ENCODE results near the gene COL15A1.

The COL15A1 gene

GRCh38 chr9:98972716-98973115 is 29.0 kb downstream of the COL15A1 start:
- DNase-seq (ENCODE audit: low spot score) = no peak

DNA sequence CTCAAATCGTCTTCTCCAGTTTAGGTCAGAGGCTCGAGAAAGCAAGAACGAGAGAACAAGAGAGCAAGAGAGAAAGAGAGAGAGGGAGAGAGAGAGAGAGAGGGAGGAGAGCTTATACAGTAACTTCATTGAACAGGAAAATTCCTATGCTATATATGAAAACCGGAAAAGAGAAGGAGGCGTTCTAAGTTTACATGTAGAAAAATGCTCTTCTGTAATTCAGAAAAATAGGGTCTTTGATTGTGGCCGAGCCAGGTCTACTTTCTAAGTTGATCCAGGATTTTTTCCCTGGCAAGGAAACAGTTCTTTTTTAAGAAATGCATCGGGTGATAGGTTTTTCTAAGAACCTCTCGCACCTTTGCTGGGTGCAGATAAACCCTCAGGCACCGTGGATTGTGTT is 29.5 kb downstream of the COL15A1 start:
- no peak for DNase-seq (ENCODE audit: low spot score)

- no peak for DNase-seq (ENCODE audit: low spot score)
Measured at GRCh38 chr9:98973576-98973975, 29.9 kb downstream of the COL15A1 start.

GRCh38 chr9:98974106-98974505 is 30.4 kb downstream of the COL15A1 start:
- no peak for DNase-seq (ENCODE audit: low spot score)

GRCh38 chr9:98974554-98974953 is 30.8 kb downstream of the COL15A1 start:
- DNase-seq (ENCODE audit: low spot score) = no peak

DNA sequence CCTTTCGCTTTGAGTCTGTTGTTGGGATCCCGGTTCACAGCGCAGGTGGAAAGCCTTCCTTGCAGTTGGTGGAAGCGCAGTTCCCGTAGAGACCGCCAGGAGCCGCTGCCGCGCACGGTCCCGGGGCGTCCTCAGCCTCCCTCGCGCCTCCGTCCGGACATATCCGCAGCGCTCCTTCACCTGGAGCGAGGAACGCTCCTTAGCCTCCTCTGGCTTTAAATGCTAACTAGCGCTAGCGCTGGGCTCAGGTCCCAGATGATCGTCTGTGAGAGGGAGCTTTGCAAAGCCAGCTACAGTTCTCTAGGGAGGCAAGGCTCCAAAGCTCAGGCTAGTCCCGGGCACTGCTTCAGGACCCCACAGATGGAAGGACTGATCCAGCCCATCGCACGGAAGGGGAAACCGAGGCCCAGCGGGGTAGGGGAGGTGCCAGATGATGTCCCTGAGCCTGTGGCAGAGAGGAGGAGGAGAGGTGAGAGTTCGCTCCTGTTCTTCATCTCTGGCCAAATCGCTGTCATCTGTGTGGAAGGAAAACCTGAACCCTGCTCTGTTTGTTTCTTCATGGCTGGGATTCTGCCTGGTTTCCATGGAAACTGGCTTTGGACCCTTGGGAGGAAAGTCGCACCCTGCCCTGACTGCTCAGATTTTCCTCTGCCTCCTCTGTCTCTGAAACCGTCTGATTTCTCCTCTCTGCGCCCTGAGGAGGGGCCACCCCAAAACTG is 31.4 kb downstream of the COL15A1 start:
- peak; percentile 74 for DNase-seq (ENCODE audit: low spot score)

DNA sequence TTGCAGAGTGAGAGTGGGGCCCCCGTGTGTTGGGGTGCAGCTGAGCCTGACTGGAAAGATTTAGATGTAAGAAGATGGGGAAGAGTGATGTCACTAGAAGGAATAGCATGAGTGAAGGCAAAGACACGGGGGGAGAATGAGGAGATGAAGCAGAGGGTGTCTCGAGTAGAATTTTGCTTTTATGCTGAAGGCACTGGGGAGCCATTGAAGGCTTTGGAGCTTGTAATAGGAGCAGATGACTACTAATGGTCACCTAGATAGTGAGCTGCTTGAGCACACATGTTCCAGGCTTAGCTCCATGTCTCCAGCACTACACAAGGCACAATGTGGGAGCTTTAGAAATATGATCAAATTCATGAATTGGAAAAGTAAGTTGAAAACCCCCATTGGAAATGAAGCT is 32.1 kb downstream of the COL15A1 start:
- DNase-seq (ENCODE audit: low spot score) = no peak

GRCh38 chr9:98977246-98977714 is 33.6 kb downstream of the COL15A1 start:
- no peak for DNase-seq (ENCODE audit: low spot score)

- DNase-seq (ENCODE audit: low spot score) = no peak
Measured at GRCh38 chr9:98977813-98978212, 34.1 kb downstream of the COL15A1 start.

DNA sequence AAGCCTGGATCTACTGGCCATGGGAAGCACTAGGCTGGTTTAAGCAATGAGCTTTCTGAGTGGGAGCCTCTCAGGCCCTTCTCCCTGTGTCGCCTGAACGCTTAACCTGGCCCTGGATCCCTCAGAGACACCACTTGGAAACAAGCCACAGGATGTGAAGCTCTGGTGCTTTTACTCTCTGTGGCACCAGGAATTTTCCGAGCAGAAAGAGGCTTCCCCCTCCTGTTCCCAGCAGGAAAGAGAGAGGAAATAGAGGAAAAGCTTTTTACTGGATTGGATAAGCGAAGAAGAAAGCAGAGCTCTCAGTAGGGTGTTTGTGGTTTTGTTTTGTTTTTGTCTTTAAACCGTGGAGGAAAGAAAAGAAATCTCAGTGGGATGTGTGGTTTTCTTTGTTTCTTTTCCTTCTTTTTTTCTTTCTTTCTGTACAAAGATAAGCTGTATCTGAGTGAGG is 34.5 kb downstream of the COL15A1 start:
- no peak for DNase-seq (ENCODE audit: low spot score)

DNA sequence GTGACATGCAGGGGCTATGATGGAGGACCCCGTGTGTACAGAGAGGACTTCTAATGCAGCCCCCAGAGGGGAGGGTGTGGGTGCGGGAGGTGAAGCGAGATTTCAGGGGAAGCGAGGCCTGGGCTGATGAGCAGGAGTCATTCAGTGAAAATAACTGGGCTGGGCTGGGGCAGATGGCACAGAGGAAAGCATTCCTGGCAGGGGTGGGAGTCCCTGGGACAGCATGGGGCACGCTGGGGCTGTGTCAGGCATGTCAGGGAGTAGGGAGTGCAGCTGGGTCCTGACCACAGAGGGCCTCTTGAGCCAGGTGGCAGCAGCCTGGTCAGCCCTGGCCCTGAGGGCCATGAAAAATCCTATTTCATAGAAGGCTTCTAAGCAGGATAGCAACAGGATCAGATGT is 36.6 kb downstream of the COL15A1 start:
- DNase-seq (ENCODE audit: low spot score) = no peak

DNA sequence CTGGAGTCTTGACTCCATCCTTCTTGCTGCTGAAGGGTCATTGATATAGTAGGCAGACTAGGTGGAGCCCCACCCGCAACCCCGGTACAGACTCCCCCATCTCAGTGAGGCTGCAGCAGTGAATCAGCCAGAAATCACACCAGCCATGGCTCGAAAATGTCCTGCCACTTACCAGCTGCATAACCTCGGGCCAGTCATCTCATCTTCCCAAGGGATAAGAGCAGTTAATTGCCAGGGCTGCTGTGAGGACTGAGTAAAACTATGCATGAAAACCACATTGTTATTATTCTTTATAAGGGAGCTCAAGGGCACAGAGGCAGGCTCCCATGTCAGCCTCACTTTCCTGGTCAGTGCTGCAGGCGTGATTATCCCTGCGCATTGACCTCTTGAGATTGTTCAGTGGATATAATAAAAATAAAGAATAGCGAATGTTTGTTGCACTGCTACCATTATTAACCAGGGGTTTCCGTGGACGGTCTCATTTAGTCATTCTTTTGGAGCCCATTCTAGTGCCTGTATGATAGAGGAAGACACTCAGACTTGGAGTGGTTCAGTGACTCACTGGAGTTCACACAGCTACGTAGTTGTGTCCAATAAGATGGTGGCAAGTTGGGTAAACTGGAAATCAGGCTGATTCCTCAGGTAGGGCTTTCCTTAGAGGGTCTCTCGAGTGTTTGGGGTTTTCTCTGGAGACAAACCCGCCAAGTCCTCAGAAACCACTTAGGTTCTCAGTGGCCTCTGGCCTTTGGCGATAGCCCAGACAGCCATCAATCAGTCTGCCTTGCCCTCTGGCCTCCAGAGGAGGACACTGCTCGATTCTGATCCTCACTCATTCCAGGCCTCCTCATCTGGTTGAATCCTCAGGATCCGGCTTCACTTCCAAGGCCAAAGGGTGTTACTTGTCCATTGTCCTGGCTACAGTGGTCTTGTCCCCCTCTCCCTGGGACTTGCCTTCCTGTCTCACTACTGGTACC is 39.9 kb downstream of the COL15A1 start:
- DNase-seq (ENCODE audit: low spot score) = no peak

DNA sequence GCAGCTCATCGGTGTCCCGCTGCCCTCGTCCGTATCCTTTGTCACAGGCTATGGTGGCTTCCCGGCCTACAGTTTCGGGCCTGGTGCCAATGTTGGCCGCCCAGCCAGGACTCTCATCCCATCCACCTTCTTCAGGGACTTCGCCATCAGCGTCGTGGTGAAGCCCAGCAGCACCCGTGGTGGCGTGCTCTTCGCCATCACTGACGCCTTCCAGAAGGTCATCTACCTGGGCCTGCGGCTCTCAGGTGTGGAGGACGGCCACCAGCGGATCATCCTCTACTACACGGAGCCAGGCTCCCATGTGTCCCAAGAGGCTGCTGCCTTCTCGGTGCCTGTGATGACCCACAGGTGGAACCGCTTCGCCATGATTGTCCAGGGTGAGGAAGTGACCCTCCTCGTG is 41.9 kb downstream of the COL15A1 start:
- DNase-seq (ENCODE audit: low spot score) = no peak

GRCh38 chr9:98986866-98987651 is 43.4 kb downstream of the COL15A1 start:
- DNase-seq (ENCODE audit: low spot score) = no peak

GRCh38 chr9:98989036-98990000 is 45.6 kb downstream of the COL15A1 start:
- peak; percentile 15 for DNase-seq (ENCODE audit: low spot score)

DNA sequence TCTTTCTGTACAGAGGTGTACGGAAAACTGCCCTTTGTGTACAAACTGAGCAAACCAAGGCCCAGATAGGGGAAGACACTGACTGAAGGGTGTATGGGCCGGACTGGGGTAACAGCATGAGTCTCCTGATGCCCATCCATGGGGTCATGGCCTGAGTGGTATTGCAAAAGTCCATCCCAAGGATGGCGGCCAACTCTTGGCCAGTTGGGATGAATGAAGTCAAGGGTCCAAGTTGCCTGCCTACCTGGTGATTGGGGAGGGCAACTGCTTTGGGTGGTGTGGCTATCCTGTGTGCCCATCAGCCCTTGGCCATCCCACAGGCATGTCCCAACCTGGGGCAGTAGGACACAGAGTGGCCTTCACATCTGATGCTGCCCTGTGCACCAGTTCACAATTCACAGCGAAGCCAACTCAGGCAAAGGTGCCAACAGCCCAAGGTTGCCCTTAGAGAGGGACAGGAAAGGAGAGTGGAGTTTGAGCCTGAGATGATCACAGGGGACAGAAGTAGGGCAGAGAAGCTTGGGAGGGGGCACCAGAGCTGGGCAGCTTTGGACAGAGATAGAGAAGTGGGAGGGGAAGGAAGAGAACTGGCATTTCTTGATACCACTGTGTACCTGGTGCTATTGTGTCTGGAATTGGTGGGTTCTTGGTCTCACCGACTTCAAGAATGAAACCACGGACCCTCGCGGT is 46.6 kb downstream of the COL15A1 start:
- no peak for DNase-seq (ENCODE audit: low spot score)

- no peak for DNase-seq (ENCODE audit: low spot score)
Measured at GRCh38 chr9:98992107-98992884, 48.6 kb downstream of the COL15A1 start.

DNA sequence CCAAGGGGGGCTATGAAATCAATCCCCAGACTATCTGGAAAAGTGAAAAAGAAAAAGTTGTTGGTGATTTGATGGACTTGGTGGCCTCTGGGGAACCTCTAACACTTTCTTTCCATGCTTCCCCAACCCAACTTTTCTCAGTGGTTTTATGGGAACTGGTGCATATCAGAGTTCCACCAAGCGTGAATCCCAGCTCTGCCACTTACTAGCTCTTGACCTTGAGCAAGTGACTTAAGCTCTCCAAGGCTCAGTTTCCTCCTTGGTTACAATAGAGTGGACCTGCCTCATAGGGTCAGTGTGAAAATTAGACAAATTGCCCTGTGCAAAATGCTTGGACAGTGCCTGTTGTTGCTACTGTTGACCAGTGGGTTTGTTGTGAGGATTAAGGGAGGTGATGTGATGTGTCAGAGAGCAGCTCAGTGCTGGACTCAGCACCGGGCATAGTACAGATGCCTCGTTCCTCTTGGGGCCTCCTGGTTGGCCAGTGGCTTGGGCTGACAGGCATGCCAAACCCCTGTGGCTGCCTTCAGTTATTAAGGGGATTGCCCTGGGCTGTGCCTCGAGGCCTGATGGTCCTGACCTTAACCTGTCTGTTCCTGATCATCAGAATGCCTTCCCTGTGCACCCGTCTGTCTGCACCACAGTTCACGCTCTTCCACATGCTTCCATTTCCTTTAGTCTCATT is 49.3 kb downstream of the COL15A1 start:
- no peak for DNase-seq (ENCODE audit: low spot score)

DNA sequence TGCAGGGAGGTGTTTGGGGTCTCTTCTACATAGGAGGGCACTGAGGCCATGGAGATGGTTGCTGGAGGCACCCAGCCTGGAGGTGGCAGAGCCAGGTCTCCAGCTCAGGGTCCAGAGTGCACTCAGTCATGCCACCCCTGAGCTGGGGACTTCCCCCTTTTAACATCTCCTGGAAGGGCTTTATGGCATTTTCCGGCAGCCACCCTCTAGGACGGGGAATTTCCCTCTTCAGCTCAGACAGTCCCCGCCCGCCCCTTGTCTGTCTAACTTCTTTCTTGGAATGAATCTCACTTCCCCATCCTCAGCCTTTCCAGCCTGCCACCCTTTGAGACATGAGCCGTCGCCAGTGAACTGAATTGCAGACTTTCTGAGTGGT is 49.9 kb downstream of the COL15A1 start:
- no peak for DNase-seq (ENCODE audit: low spot score)
